Skeletal muscle tissue (tissue), 4 donors: ENCODE data around the gene DYRK1A. TPM values are rescaled to one million over a fixed set of nuclear protein-coding genes. Genes with fewer than 3 reads are reported as not detected.

ENCODE experiments used
- H3K27ac ChIP-seq: one replicate; pipeline ENCODE4 v1.7.0; 2013; ENCODE audit warnings: mild to moderate bottlenecking, low read depth, low read length, inconsistent platforms
- H3K27me3 ChIP-seq, 3 donors: one replicate each; pipeline ENCODE4 v1.7.0; 2013; ENCODE audit warnings: low read length in 3 of 3; ENCODE audit not compliant: control insufficient read depth in 3 of 3, insufficient read depth in 3 of 3
- H3K36me3 ChIP-seq, 3 donors: one replicate each; pipeline ENCODE4 v1.7.0; 2013; ENCODE audit warnings: low read length in 3 of 3; ENCODE audit not compliant: control insufficient read depth in 3 of 3, insufficient read depth in 3 of 3
- H3K4me1 ChIP-seq, 3 donors: one replicate each; pipeline ENCODE4 v1.7.0; 2013; ENCODE audit warnings: low read length in 3 of 3, mild to moderate bottlenecking in 3 of 3; ENCODE audit not compliant: control insufficient read depth in 3 of 3, insufficient read depth in 3 of 3
- H3K4me3 ChIP-seq, 3 donors: one replicate each; pipeline ENCODE4 v1.7.0; 2013; ENCODE audit warnings: low read length in 3 of 3
- H3K9ac ChIP-seq, 3 donors: one replicate each; pipeline ENCODE4 v1.7.0; 2013; ENCODE audit warnings: low read length in 3 of 3, mild to moderate bottlenecking in 3 of 3, moderate library complexity in 2 of 3, low read depth in 1 of 3
- H3K9me3 ChIP-seq, 3 donors: one replicate each; pipeline ENCODE4 v1.7.0; 2013; ENCODE audit warnings: low read length in 3 of 3; ENCODE audit not compliant: control insufficient read depth in 3 of 3
- total RNA-seq: library from RNA; depleted of rRNA; stranded (reverse); fragments of >200 nt; gene quantifications from one replicate; pipeline ENCODE4 v1.2.3, GENCODE V29; 2014
- donor health status: Osteomylitis.

DYRK1A gene
- total RNA-seq, 1 donor from 2014 or later, result 104 TPM

- Histone ChIP-seq H3K36me3 (no peaks in the 10 kb centered on the region), H3K4me1 (peaks cover 47 to 57% (median 56%) of the 10 kb centered on the region in 3 donors), H3K4me3 (no peak overlapping the region), H3K9ac (no peak overlapping the region), H3K27me3 (no peaks in the 10 kb centered on the region), H3K27ac (no peak overlapping the region), H3K9me3 (no peaks in the 10 kb centered on the region)
These were observed 17.3 kb downstream of the DYRK1A start for GRCh38 chr21:37383784-37384311.

GRCh38 chr21:37384416-37384815 lies 17.8 kb downstream of the DYRK1A start:
- H3K4me1 ChIP-seq, result peaks cover 41 to 56% (median 54%) of the 10 kb centered on the region in 3 donors
- no peak overlapping the region for H3K27ac ChIP-seq
- H3K27me3 ChIP-seq, result no peaks in the 10 kb centered on the region

GRCh38 chr21:37385179-37385765 lies 18.7 kb downstream of the DYRK1A start:
- Histone ChIP-seq H3K27ac (no peak overlapping the region), H3K27me3 (no peaks in the 10 kb centered on the region), H3K9me3 (no peaks in the 10 kb centered on the region), H3K36me3 (no peaks in the 10 kb centered on the region), H3K4me1 (peaks cover 43 to 56% (median 54%) of the 10 kb centered on the region in 3 donors), H3K4me3 (no peak overlapping the region), H3K9ac (no peak overlapping the region)

More at GRCh38 chr21:37384416-37384815, 17.8 kb downstream of the DYRK1A start:
- Histone ChIP-seq H3K9me3 (no peaks in the 10 kb centered on the region), H3K9ac (no peak overlapping the region), H3K36me3 (no peaks in the 10 kb centered on the region), H3K4me3 (no peak overlapping the region)

GRCh38 chr21:37386151-37386550 lies 19.6 kb downstream of the DYRK1A start:
- no peak overlapping the region for H3K9ac ChIP-seq
- H3K27ac ChIP-seq, result no peak overlapping the region
- H3K4me1 ChIP-seq, result peaks cover 38 to 50% (median 50%) of the 10 kb centered on the region in 3 donors
- H3K9me3 ChIP-seq, result no peaks in the 10 kb centered on the region
- no peaks in the 10 kb centered on the region for H3K36me3 ChIP-seq
- no peaks in the 10 kb centered on the region for H3K27me3 ChIP-seq
- no peak overlapping the region for H3K4me3 ChIP-seq

- no peak overlapping the region for H3K27ac ChIP-seq
- H3K27me3 ChIP-seq, result no peaks in the 10 kb centered on the region
- H3K9me3 ChIP-seq, result no peaks in the 10 kb centered on the region
- no peak overlapping the region for H3K9ac ChIP-seq
- no peaks in the 10 kb centered on the region for H3K36me3 ChIP-seq
- peaks cover 52 to 60% (median 54%) of the 10 kb centered on the region in 3 donors for H3K4me1 ChIP-seq
- H3K4me3 ChIP-seq, result no peak overlapping the region
These were observed 22.9 kb downstream of the DYRK1A start for GRCh38 chr21:37389456-37389855.

GRCh38 chr21:37391666-37392065 lies 25.1 kb downstream of the DYRK1A start:
- Histone ChIP-seq H3K9me3 (no peaks in the 10 kb centered on the region), H3K9ac (no peak overlapping the region), H3K4me1 (peaks cover 53 to 60% (median 55%) of the 10 kb centered on the region in 3 donors), H3K27me3 (no peaks in the 10 kb centered on the region), H3K36me3 (no peaks in the 10 kb centered on the region), H3K27ac (no peak overlapping the region), H3K4me3 (no peak overlapping the region)

- H3K9me3 ChIP-seq, result no peaks in the 10 kb centered on the region
- no peak overlapping the region for H3K9ac ChIP-seq
- no peaks in the 10 kb centered on the region for H3K36me3 ChIP-seq
- no peaks in the 10 kb centered on the region for H3K27me3 ChIP-seq
- H3K27ac ChIP-seq, result no peak overlapping the region
- peaks cover 52 to 63% (median 55%) of the 10 kb centered on the region in 3 donors for H3K4me1 ChIP-seq
- H3K4me3 ChIP-seq, result no peak overlapping the region
These were observed 25.9 kb downstream of the DYRK1A start for GRCh38 chr21:37392441-37392840.

- Histone ChIP-seq H3K4me1 (peaks cover 51 to 61% (median 58%) of the 10 kb centered on the region in 3 donors), H3K4me3 (no peak overlapping the region), H3K9me3 (no peaks in the 10 kb centered on the region), H3K27ac (no peak overlapping the region), H3K9ac (no peak overlapping the region), H3K36me3 (no peaks in the 10 kb centered on the region), H3K27me3 (no peaks in the 10 kb centered on the region)
These were observed 26.5 kb downstream of the DYRK1A start for GRCh38 chr21:37393030-37393429.

- Histone ChIP-seq H3K27me3 (no peaks in the 10 kb centered on the region), H3K4me1 (peaks cover 57 to 61% (median 59%) of the 10 kb centered on the region in 3 donors), H3K27ac (no peak overlapping the region), H3K36me3 (no peaks in the 10 kb centered on the region), H3K9me3 (no peaks in the 10 kb centered on the region), H3K4me3 (no peak overlapping the region), H3K9ac (no peak overlapping the region)
These were observed 27.2 kb downstream of the DYRK1A start for GRCh38 chr21:37393786-37394185.

GRCh38 chr21:37395961-37396360 lies 29.4 kb downstream of the DYRK1A start:
- H3K27me3 ChIP-seq, result no peaks in the 10 kb centered on the region
- no peak overlapping the region for H3K4me3 ChIP-seq
- peaks cover 54 to 62% (median 59%) of the 10 kb centered on the region in 3 donors for H3K4me1 ChIP-seq
- H3K27ac ChIP-seq, result no peak overlapping the region
- no peaks in the 10 kb centered on the region for H3K9me3 ChIP-seq
- H3K36me3 ChIP-seq, result no peaks in the 10 kb centered on the region
- no peak overlapping the region for H3K9ac ChIP-seq
